ENCODE measurements around the gene KDM3B. TPM values are rescaled to one million over a fixed set of nuclear protein-coding genes. Genes with fewer than 3 reads are reported as not detected.
"Not testable (repeated sequence)": the region's sequence is repeated elsewhere in the genome, so short reads cannot be mapped to it uniquely, and the experiment has no call there.

The KDM3B gene
- polyA plus RNA-seq, 1 donor = 59.2 TPM

DNA sequence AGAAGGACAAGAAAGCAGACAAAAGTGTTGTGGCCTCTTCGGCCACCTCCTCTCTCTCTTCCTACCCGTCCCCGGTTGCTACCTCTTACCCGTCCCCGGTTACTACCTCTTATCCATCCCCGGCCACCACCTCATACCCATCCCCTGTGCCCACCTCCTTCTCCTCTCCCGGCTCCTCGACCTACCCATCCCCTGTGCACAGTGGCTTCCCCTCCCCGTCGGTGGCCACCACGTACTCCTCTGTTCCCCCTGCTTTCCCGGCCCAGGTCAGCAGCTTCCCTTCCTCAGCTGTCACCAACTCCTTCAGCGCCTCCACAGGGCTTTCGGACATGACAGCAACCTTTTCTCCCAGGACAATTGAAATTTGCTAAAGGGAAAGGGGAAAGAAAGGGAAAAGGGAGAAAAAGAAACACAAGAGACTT lies 115.2 kb downstream of the KDM3B start:
- no peak for DNase-seq (ENCODE audit: low read depth)

DNA sequence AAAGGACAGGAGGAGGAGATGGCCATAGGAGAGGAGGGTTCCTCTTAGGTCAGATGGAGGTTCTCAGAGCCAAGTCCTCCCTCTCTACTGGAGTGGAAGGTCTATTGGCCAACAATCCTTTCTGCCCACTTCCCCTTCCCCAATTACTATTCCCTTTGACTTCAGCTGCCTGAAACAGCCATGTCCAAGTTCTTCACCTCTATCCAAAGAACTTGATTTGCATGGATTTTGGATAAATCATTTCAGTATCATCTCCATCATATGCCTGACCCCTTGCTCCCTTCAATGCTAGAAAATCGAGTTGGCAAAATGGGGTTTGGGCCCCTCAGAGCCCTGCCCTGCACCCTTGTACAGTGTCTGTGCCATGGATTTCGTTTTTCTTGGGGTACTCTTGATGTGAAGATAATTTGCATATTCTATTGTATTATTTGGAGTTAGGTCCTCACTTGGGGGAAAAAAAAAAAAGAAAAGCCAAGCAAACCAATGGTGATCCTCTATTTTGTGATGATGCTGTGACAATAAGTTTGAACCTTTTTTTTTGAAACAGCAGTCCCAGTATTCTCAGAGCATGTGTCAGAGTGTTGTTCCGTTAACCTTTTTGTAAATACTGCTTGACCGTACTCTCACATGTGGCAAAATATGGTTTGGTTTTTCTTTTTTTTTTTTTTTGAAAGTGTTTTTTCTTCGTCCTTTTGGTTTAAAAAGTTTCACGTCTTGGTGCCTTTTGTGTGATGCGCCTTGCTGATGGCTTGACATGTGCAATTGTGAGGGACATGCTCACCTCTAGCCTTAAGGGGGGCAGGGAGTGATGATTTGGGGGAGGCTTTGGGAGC lies 115.9 kb downstream of the KDM3B start:
- DNase-seq (ENCODE audit: low read depth) = no peak

DNA sequence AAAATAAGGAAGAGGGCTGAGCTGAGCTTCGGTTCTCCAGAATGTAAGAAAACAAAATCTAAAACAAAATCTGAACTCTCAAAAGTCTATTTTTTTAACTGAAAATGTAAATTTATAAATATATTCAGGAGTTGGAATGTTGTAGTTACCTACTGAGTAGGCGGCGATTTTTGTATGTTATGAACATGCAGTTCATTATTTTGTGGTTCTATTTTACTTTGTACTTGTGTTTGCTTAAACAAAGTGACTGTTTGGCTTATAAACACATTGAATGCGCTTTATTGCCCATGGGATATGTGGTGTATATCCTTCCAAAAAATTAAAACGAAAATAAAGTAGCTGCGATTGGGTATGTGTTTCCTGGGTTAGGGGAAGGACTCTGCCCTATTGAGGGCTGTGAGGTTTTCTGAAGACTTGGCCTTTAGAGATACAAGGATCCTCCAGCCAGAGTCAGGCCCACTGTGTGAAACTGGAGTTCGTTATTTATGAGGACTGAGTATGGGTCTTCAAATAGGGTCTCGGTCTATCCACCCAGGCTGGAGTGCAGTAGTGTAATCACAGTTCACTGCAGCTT lies 116.6 kb downstream of the KDM3B start:
- no peak for DNase-seq (ENCODE audit: low read depth)

DNA sequence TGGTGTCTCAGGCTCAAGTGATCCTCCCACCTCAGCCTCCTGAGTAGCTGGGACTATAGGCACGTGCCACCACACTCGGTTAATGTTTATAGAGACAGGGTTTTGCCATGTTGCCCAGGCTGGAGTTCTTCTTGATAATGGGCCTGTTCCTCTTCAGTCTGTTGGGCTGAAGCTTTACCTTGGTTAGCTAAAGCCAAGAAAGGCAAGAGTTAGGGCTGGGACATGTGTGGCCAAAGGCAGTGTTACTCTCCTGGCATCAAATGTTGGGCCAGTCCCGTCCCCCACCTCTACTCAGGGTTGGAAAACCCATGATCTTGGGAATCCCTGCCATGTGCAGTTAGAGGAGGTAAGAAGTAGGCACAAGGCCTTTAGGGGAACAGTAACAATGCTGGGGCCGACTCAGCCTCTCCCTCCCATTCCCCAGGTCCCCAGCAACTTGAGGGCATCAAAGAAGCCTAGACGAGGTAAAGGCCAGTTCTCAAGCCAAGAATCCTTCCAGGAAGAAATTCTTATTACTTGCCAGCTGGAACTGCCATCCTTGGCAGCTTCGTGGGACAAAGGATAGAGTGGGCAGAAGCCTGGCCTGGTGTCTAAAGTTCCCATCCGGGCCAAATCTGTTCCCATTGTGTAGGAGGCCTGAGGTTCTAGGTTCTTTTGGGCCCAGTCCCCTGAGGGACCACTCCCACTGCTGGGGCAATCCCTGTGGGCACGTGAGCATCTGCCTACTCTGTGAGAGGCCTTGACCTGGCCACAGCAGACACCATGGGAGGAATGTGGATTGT lies 117.2 kb downstream of the KDM3B start:
- peak; percentile 70 for DNase-seq (ENCODE audit: low read depth)

DNA sequence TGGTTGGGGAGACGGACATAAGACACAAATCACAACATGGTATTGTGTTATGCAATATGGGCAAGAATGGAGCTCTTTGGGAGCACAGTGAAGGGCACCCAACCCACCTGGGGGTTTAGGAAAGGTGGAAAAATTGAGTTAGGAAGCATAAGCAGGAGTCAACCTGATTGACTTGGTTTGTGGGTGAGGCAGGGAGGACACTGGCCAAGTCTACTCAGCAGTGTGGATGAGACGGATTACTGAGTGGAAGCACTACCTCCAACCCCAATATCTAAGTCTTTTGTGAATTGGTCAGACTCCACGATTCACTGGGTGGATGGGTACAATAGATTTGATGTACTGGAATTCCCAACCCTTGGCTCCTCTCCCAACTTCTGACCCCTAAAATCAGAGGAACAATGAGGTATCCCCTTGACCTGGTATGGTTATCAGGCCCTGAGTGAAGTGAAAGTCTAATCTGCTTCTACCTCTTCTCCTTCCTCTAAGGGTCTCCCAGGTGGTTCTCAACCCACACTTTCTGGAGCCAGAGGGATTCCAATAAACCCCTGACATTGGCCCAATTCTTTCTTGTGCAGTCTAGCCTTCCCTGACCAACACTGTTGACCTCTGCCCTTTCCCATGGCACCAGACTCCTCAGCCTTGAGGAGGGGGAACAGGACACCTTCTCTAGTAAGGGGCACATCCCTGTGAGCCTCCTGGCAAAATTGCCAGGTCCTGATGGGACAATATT lies 118.0 kb downstream of the KDM3B start:
- peak; percentile 43 for DNase-seq (ENCODE audit: low read depth)

DNA sequence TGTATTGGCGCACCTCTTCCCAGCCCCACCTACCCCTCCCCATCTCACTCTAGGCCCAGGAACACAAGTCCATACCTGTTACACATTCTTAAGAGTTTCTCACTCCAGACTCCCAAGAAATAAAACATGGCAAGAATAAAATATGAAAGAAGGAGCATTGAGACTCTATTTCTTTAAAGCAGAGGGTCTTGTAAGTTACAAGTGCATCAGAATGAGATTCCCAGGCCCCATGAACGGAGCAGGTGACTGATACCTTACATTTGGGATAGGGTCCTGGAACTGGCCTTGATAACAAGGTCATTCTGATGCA lies 118.5 kb downstream of the KDM3B start:
- no peak for DNase-seq (ENCODE audit: low read depth)

DNA sequence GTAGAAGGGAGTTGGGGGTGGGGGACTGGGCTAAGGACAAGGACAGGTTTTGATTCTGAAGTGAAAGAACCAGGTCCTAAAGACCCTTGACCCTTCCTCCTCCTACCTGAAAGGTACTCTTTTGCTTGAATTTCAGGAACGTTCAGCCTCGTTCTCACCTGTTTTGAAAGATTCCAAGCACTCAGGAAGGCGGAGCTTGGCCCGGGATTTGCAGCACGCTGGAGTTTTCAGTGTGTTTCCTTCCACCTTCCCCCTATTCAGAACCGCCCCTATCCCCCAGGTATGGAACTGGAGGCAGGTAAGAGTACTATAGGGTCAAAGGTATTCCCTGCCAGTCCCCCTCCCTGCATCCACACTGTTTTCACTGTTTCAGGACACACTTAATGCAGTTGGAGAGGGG lies 119.9 kb downstream of the KDM3B start:
- no peak for DNase-seq (ENCODE audit: low read depth)

DNA sequence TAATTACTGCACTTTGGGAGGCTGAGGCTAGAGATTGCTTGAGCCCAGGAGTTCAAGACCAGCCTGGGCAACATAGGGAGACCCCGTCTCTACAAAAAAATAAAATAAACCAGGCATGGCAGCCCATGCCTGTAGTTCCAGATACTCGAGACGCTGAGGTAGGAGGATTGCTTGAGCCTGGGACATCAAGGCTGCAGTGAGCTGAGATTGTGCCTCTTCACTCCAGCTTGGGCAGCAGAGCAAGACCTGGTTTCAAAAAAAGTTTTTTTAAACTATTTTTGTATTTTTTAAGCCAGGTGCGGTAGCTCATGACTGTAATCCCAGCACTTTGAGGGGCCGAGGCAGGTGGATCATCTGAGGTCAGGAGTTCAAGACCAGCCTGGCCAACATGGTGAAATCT lies 120.7 kb downstream of the KDM3B start:
- not testable (repeated sequence) for DNase-seq (ENCODE audit: low read depth)

DNA sequence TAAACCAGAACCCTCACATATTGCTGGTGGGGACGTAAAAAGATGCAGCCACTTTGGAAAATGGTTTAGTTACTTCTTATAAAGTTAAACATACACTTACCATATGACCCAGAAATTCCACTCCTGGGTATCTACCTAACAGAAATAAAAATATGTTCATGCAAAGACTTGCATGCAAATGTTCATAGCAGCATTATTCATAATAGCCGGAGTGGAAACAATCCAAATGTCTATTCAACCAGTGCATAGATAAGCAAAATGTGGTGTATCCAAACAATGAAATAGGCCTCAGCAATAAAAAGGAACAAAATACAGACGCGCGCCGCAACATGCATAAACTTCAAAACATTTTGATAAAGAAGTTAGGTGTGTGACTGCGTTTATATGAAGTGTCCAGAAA lies 124.4 kb downstream of the KDM3B start:
- no peak for DNase-seq (ENCODE audit: low read depth)

DNA sequence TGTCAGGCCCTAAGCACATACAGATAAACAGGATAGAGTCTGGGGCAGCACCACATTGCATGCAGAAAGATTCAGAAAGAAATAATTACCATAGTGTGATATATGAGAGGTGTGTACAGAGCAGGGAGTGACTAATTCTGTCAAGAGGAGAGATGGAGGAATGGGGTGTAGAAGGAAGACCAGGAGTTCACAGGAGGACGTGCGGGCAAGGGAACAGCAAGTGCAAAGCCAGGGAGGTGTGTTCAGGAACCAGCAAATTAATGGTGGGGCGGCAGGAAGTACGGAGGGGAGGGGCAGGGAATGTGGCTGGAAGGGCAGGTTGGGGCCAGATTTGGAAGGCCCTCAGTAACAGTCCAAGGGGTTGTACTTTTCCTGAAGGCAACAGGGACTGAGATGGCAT lies 130.2 kb downstream of the KDM3B start:
- no peak for DNase-seq (ENCODE audit: low read depth)

Other genes starting within 250 kb of the KDM3B start
- gene NME5, start 213.3 kb upstream of the KDM3B start, polyA plus RNA-seq (ENCODE audit: insufficient read length) = 0.85 TPM
- gene BRD8, start 174.1 kb upstream of the KDM3B start, polyA plus RNA-seq (ENCODE audit: insufficient read length) = 50.8 TPM
- 17.3 TPM for gene KIF20A, start 173.6 kb upstream of the KDM3B start, polyA plus RNA-seq (ENCODE audit: insufficient read length)
- gene CDC23, start 139.4 kb upstream of the KDM3B start, polyA plus RNA-seq (ENCODE audit: insufficient read length) = 34.8 TPM
- 2.8 TPM for gene GFRA3, start 78.1 kb upstream of the KDM3B start, polyA plus RNA-seq (ENCODE audit: insufficient read length)
- gene CDC25C, start 20.9 kb upstream of the KDM3B start, polyA plus RNA-seq (ENCODE audit: insufficient read length) = 2.4 TPM
- gene FAM53C, start 14.4 kb upstream of the KDM3B start, polyA plus RNA-seq (ENCODE audit: insufficient read length) = 43.1 TPM
- gene REEP2, start 86.4 kb downstream of the KDM3B start, polyA plus RNA-seq (ENCODE audit: insufficient read length) = 20.0 TPM
- 152 TPM for gene EGR1, start 112.8 kb downstream of the KDM3B start, polyA plus RNA-seq (ENCODE audit: insufficient read length)
- gene ETF1, start 190.6 kb downstream of the KDM3B start, polyA plus RNA-seq (ENCODE audit: insufficient read length) = 45.4 TPM
- gene HSPA9, start 222.7 kb downstream of the KDM3B start, polyA plus RNA-seq (ENCODE audit: insufficient read length) = 162 TPM

Data from forelimb muscle (tissue), 1 donor.